Embryonic facial prominence (tissue), 1 donor: Measurements from ENCODE around the gene SMC1B.
"Not testable (repeated sequence)": the region's sequence is repeated elsewhere in the genome, so short reads cannot be mapped to it uniquely, and the experiment has no call there.

Experiments used
- DNase-seq: peaks from one replicate; pipeline ENCODE4 v3.0.0-alpha.2; 2016; ENCODE audit errors: extremely low spot score

The SMC1B gene

GRCh38 chr22:45445031-45445710 is 31.8 kb upstream of the SMC1B start:
- DNase-seq, result no peak

- DNase-seq, result no peak
These were observed 30.8 kb upstream of the SMC1B start for GRCh38 chr22:45444168-45444567.

- no peak for DNase-seq
These were observed 28.7 kb upstream of the SMC1B start for GRCh38 chr22:45442116-45442515.

GRCh38 chr22:45441138-45441537 is 27.7 kb upstream of the SMC1B start:
- DNase-seq, result no peak

GRCh38 chr22:45440688-45441087 is 27.3 kb upstream of the SMC1B start:
- not testable (repeated sequence) for DNase-seq

- no peak for DNase-seq
These were observed 24.9 kb upstream of the SMC1B start for GRCh38 chr22:45438336-45438735.

GRCh38 chr22:45436871-45437517 is 23.6 kb upstream of the SMC1B start:
- not testable (repeated sequence) for DNase-seq

- DNase-seq, result peak; percentile 80
These were observed 22.2 kb upstream of the SMC1B start for GRCh38 chr22:45435544-45436139.

GRCh38 chr22:45434981-45435380 is 21.6 kb upstream of the SMC1B start:
- DNase-seq, result no peak

- DNase-seq, result no peak
These were observed 17.5 kb upstream of the SMC1B start for GRCh38 chr22:45430871-45431270.

- no peak for DNase-seq
These were observed 16.8 kb upstream of the SMC1B start for GRCh38 chr22:45429981-45430775.

GRCh38 chr22:45429424-45429823 is 16.0 kb upstream of the SMC1B start:
- no peak for DNase-seq

- DNase-seq, result no peak
These were observed 15.3 kb upstream of the SMC1B start for GRCh38 chr22:45428391-45429385.

GRCh38 chr22:45427114-45427513 is 13.7 kb upstream of the SMC1B start:
- no peak for DNase-seq

GRCh38 chr22:45426387-45426786 is 13.0 kb upstream of the SMC1B start:
- no peak for DNase-seq

GRCh38 chr22:45425531-45426265 is 12.3 kb upstream of the SMC1B start:
- DNase-seq, result no peak

- DNase-seq, result no peak
These were observed 11.7 kb upstream of the SMC1B start for GRCh38 chr22:45425101-45425500.

GRCh38 chr22:45424241-45424731 is 10.9 kb upstream of the SMC1B start:
- no peak for DNase-seq

GRCh38 chr22:45423524-45423923 is 10.1 kb upstream of the SMC1B start:
- no peak for DNase-seq
